Thoracic aorta (tissue), 2 donors: ENCODE data around the gene IL36G. TPM values are rescaled to one million over a fixed set of nuclear protein-coding genes. Genes with fewer than 3 reads are reported as not detected.

ENCODE experiments used
- ATAC-seq: fragments of 150-250 bp; one replicate; pipeline ENCODE4 v1.8.0; 2017; ENCODE audit warnings: low read depth; ENCODE audit not compliant: insufficient number of reproducible peaks, low FRiP score
- DNase-seq: peaks from one replicate; pipeline ENCODE4 v3.0.0-alpha.2; 2020; ENCODE audit warnings: low spot score
- H3K27ac ChIP-seq, 2 donors: fragments of 200-600 bp; sonication (generic); 1 replicate in 1 of 2; 2 replicates in 1 of 2; pipeline ENCODE4 v1.5.1; 2016; ENCODE audit warnings: mild to moderate bottlenecking in 2 of 2, moderate library complexity in 2 of 2
- H3K27me3 ChIP-seq: fragments of 200-600 bp; sonication (generic); replicated peaks from 2 replicates; pipeline ENCODE4 v1.6.0; 2016; ENCODE audit warnings: mild to moderate bottlenecking; ENCODE audit not compliant: insufficient read depth
- H3K36me3 ChIP-seq: fragments of 200-600 bp; sonication (generic); one replicate; pipeline ENCODE4 v1.5.1; 2016
- H3K4me1 ChIP-seq, 2 donors: fragments of 200-600 bp; sonication (generic); 1 replicate in 1 of 2; 2 replicates in 1 of 2; pipeline versions ENCODE4 v1.5.1 to v1.6.0; 2016; ENCODE audit warnings: low read depth in 2 of 2, mild to moderate bottlenecking in 1 of 2; ENCODE audit not compliant: control insufficient read depth in 1 of 2
- H3K4me3 ChIP-seq: fragments of 200-600 bp; sonication (generic); 2 replicates; pipeline ENCODE4 v1.5.1; 2016; ENCODE audit warnings: mild to moderate bottlenecking
- H3K9me3 ChIP-seq: fragments of 200-600 bp; sonication (generic); 2 replicates; pipeline ENCODE4 v1.5.1; 2016
- total RNA-seq, 2 donors: library from RNA; depleted of rRNA; stranded (reverse); fragments of >200 nt; gene quantifications; one replicate each; pipeline versions ENCODE4 v1.1.0 to v1.2.3, GENCODE V29; 2016
- TF ChIP-seq, protein P1 (sequence below): fragments of 200-600 bp; sonication (generic); IDR thresholded peaks from one replicate; pipeline ENCODE4 v1.5.1; 2019; ENCODE audit warnings: antibody characterized with exemption

Gene IL36G
- total RNA-seq, 2 donors from 2014 or later: not detected

GRCh38 chr2:112997151-112997550, 19.3 kb downstream of the IL36G start:
- ATAC-seq (no peak), DNase-seq (no peak)
- H3K27me3 ChIP-seq: no peaks in the 10 kb centered on the region
- TF ChIP-seq, protein P1, sequence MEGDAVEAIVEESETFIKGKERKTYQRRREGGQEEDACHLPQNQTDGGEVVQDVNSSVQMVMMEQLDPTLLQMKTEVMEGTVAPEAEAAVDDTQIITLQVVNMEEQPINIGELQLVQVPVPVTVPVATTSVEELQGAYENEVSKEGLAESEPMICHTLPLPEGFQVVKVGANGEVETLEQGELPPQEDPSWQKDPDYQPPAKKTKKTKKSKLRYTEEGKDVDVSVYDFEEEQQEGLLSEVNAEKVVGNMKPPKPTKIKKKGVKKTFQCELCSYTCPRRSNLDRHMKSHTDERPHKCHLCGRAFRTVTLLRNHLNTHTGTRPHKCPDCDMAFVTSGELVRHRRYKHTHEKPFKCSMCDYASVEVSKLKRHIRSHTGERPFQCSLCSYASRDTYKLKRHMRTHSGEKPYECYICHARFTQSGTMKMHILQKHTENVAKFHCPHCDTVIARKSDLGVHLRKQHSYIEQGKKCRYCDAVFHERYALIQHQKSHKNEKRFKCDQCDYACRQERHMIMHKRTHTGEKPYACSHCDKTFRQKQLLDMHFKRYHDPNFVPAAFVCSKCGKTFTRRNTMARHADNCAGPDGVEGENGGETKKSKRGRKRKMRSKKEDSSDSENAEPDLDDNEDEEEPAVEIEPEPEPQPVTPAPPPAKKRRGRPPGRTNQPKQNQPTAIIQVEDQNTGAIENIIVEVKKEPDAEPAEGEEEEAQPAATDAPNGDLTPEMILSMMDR: no peak
- no peaks in the 10 kb centered on the region for H3K4me1 ChIP-seq
- H3K9me3 ChIP-seq: peaks cover 1% of the 10 kb centered on the region
- no peak overlapping the region for H3K4me3 ChIP-seq
- no peak overlapping the region for H3K27ac ChIP-seq
- no peaks in the 10 kb centered on the region for H3K36me3 ChIP-seq

DNA sequence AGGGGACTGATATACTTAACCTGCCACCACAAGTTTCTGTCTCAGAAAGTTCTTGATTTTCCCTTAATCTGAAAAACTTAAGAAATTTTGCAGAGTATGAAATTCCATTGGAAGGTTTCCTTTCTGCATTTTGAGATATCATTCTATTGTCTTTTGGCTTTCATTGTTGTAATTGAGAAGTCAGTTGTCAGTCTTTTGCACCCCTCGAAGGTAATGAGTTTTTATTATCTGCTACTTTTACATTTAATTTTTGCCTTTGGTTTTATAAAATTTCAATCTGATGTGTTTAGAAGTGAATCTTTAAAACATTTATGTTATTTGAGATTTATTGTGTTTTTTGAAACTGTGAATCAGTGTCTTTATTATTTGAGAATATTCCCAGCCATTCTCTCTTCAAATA, 22.6 kb downstream of the IL36G start:
- Histone ChIP-seq H3K27me3 (no peaks in the 10 kb centered on the region), H3K4me1 (no peaks in the 10 kb centered on the region), H3K9me3 (no peaks in the 10 kb centered on the region), H3K4me3 (no peak overlapping the region), H3K36me3 (no peaks in the 10 kb centered on the region), H3K27ac (no peak overlapping the region)
- ATAC-seq: no peak
- DNase-seq: no peak
- TF ChIP-seq, protein P1: no peak

DNA sequence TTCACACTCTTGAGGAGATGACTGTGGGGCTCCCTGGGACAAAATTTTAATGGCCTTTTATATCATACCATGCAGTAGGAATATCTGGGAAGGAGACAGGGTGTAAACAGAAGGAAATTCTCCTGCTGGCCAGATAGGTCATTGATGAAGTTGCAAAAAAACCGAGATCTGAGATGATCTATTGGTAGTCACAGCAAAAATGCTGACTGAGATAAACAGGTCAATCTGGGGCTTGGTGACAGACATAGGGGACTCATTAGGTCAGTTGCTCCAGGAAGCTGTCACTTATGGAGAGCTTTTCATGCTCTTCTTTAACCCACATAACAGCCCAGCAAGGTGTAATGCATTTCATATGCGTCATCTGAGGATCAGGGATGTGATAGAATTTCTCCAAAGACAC, 24.9 kb downstream of the IL36G start:
- ATAC-seq: no peak
- H3K4me1 ChIP-seq: no peaks in the 10 kb centered on the region
- DNase-seq: no peak
- no peak overlapping the region for H3K4me3 ChIP-seq
- no peak overlapping the region for H3K27ac ChIP-seq
- H3K27me3 ChIP-seq: no peaks in the 10 kb centered on the region
- H3K9me3 ChIP-seq: no peaks in the 10 kb centered on the region
- TF ChIP-seq, protein P1: no peak
- H3K36me3 ChIP-seq: no peaks in the 10 kb centered on the region

- no peak within 1 kb of the TSS for H3K4me3 ChIP-seq
- no peaks in the 10 kb centered on the region for H3K4me1 ChIP-seq
- ATAC-seq (no peak), DNase-seq (no peak)
- TF ChIP-seq, protein P1: no peak
- no peak within 1 kb of the TSS for H3K27ac ChIP-seq
- no peaks in the 10 kb centered on the region for H3K9me3 ChIP-seq
- H3K36me3 ChIP-seq: no peaks in the 10 kb centered on the region
- no peaks in the 10 kb centered on the region for H3K27me3 ChIP-seq
These were observed 27.3 kb downstream of the IL36G start, which contains the start of gene IL36A for GRCh38 chr2:113005030-113005509. IL36A (plus strand) TSS chr2:113005459; CDS start chr2:113005872, 413 bp downstream.

DNA sequence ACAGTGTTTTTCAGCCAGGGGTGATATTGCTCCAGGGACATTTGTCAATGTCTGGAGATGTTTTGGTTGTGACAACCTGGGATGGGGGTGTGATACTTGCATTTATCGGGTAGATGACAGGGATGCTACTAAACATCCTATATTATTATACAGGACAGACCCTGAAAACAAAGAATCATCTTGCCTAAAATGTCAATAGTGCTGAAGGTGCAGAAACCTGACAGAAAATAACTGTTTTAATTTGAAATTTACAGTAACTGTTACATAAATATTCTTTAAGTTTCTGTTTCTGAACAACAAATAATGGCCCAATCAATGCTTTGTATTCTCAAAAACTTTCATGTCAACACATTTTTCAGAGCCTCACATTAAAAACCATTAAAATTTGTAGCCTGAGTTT, 29.4 kb downstream of the IL36G start:
- Histone ChIP-seq H3K4me1 (no peaks in the 10 kb centered on the region), H3K27ac (no peak overlapping the region), H3K4me3 (no peak overlapping the region), H3K36me3 (no peaks in the 10 kb centered on the region), H3K9me3 (no peaks in the 10 kb centered on the region), H3K27me3 (no peaks in the 10 kb centered on the region)
- TF ChIP-seq, protein P1: no peak
- no peak for DNase-seq
- ATAC-seq: no peak
